HL-60/S4 treated with phorbol 12-myristate 13-acetate at 8.2 ng/mL for 4 days and 3 days (cell line): Measurements from ENCODE around the gene MAMLD1.

ENCODE experiments used
- in situ Hi-C: fragments of 300-500 bp; cut with MboI; formaldehyde crosslinking; loops from 2 replicates; pipeline ENCODE4 v1.15.0; 2022; ENCODE audit warnings: low sequenced_read_pairs

Gene MAMLD1

GRCh38 chrX:150405006-150405405, 41.9 kb downstream of the MAMLD1 start:
- in situ Hi-C loops, result no loop called here

- in situ Hi-C loops, result no loop called here
These were observed 42.5 kb downstream of the MAMLD1 start for GRCh38 chrX:150405576-150405975.

- in situ Hi-C loops, result no loop called here
These were observed 43.5 kb downstream of the MAMLD1 start for GRCh38 chrX:150406596-150406995.

DNA sequence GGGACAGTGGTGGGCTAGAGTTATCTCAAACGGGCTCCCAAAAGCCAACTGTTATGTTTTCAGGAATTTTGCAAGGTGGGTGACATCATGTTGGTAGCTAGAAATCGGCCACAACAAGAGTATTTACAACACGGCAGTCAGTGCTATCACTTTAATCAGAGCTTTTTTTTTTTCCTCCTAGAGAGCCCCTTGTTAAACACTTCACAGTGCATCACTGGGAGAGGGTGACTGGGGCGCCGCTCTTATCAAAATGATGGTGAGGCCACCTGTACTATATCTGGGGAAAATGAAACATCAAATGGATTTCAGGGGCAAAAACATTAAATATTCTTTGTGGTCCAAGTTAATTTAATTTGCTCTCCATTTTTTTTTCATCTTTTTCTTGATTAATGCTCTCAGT, 44.9 kb downstream of the MAMLD1 start:
- in situ Hi-C loops, result no loop called here

- in situ Hi-C loops, result no loop called here
These were observed 45.4 kb downstream of the MAMLD1 start for GRCh38 chrX:150408561-150408960.

DNA sequence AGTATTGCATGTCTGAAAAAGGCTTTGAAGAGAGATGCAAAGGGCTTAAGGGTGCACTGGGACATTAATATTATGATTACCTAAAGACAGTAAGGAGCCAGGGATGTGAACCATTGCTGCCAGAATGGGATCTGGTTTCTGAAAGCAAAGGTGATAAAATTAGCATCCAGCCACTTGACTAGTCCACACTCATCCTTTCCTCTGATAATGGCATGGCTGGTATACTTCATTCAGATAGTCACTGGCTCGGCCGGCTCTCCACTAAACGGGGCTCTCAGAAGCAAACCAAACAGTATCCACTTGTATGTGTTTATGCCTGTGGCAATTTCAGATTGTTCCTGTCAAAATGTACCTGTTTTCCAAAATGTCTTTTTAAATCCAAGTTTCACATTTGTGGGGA, 46.4 kb downstream of the MAMLD1 start:
- in situ Hi-C loops, result no loop called here

DNA sequence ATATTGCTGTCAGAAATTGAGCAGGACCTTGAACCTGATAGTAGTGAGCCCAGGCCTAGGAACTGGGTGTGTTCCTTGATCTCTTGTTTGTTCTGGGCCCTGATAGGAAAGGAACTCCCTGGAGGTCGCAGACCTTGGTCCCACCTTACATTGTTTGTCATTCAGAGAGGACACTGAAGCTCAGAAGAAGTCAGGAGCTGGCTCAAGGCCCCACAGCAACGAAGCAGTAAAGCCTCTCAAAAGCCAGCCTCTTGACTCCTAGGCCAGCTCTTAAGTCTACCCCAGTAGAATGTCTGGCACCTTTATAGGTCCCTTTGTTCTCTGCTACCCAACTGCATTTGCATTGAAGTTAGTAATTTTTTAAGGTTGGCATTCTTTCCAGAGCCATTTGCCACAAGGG, 46.8 kb downstream of the MAMLD1 start:
- in situ Hi-C loops, result no loop called here

GRCh38 chrX:150410513-150410912, 47.4 kb downstream of the MAMLD1 start:
- in situ Hi-C loops, result no loop called here

DNA sequence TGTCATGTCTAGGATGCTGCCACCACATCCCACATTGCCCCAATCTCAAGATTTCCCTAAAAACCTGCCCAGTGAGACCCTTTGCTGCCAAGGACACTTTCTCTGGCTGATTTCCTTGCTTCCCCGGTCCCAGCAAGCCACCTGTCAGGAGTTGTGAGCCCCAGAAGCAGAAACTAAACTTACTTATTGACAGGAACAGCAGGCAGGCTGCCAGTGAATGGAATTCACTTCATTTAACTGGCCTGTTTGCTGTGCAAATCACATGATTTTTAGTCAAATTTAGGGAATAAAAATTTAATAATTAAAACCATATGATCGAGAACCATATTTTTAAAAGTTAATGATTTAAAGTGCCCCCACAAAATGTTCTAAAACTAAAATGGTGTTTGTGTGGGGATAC, 48.5 kb downstream of the MAMLD1 start:
- in situ Hi-C loops, result no loop called here

- in situ Hi-C loops, result no loop called here
These were observed 51.1 kb downstream of the MAMLD1 start for GRCh38 chrX:150414228-150414627.

GRCh38 chrX:150416469-150416868, 53.4 kb downstream of the MAMLD1 start:
- in situ Hi-C loops, result no loop called here

DNA sequence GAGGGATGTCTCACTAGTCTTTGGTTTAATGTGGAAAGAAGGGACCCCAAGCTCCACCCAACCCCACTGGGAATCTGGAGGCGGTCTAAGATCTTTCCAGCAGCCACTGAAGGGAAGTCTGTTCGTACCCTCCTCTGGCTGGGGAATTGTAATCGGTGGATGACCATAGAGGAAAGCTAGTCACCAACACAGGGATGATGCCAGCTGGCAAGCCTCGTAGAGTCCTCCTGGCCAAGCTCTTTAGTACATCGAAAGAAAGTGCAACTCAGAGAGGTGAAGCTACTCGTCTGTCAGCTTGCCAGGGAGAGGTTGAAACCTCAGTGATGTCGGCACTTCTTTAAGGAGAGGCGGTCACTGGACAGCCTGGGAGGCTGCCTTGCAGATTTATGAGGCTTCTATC, 58.7 kb downstream of the MAMLD1 start:
- in situ Hi-C loops, result no loop called here

DNA sequence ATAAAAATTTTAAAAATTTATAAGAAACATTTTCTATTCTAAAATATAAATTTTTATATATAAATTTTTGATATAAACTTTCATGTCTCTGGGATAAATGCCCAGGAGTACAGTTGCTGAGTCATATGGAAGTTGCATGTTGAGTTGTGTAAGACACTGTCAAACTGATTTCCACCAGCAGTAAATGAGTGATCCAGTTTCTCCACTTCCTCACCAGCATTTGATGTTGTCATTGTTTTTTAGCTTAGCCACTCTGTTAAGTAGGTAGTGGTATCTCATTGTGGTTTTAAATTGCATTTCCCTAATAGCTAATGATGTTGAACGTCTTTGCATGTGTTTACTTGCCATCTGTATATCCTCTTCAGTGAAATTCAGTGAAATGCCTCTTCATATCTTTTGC, 66.5 kb downstream of the MAMLD1 start:
- in situ Hi-C loops, result no loop called here

DNA sequence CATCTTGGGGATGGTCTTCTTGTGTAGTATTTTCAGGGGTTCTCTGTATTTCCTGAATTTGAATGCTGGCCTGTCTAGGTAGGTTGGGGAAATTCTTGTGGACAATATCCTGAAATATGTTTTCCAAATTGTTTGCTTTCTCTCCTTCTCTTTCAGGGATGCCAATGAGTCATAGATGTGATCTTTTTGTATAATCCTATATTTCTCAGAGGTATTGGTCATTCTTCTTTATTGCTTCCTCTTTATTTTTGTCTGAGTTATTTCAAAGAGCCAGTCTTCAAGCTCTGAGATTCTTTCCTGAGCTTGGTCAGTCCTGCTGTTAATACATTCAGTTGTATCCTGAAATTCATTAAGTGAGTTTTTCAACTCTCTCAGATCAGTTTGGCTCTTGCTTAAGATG, 73.1 kb downstream of the MAMLD1 start:
- in situ Hi-C loops, result no loop called here

DNA sequence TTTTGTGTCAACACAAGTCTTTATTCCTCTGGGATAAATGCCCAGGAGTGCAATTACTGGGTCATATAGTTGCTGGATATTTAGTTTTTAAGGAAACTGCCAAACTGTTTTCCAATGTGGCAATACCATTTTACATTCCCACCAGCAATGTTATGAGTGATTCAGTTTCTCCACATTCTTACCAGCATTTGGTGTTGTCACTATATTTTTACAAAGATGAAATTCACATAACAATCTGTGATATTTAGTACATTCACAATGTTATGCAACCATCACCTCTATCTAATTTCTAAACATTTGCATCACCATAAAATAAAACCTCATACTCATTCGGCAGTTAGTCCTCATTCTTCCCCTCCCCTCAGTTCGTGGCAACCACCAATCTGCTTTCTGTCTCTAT, 75.0 kb downstream of the MAMLD1 start:
- in situ Hi-C loops, result no loop called here

DNA sequence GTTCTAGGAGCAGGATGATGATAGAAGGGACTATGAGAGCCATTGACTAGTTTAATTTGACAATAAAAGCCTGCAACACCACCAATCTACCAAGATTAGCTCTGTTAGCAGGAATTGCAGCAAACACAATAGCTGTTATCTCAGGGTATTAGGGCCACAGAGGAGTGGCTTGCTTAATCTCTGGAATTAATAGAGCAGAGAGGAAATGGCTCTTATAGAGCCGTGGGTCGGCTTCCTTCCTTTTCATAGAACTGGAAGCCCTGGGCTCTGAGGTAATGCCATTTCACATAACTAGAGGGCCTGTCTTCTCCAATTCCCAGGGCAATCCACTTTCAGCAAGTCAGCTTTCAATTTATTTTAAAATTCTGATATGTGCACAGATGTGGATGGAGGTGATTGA, 83.0 kb downstream of the MAMLD1 start:
- in situ Hi-C loops, result no loop called here

GRCh38 chrX:150446995-150447394, 83.9 kb downstream of the MAMLD1 start:
- in situ Hi-C loops, result no loop called here

GRCh38 chrX:150449313-150449712, 86.2 kb downstream of the MAMLD1 start:
- in situ Hi-C loops, result no loop called here

GRCh38 chrX:150450519-150451177, 87.5 kb downstream of the MAMLD1 start:
- in situ Hi-C loops, result no loop called here

GRCh38 chrX:150451953-150452352, 88.8 kb downstream of the MAMLD1 start:
- in situ Hi-C loops, result no loop called here

DNA sequence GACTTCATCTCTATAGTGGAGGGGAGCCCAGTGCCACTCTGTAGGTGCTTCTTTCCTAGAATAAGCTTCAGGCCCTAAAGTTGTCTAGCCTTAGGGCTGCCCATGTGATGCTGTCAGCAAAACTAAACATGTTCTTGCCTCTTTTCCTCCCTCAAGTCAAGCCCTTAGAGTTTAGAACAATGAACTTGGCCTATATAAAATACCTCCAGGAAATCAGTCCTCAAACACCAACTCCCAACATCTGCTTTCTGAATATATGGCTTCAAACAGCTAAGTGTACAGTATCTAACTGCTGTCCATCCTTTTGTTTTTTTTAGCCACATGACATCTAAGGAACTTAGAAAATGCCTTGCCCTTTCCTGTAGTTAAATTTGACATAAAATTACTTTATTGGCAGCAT, 91.0 kb downstream of the MAMLD1 start:
- in situ Hi-C loops, result no loop called here

DNA sequence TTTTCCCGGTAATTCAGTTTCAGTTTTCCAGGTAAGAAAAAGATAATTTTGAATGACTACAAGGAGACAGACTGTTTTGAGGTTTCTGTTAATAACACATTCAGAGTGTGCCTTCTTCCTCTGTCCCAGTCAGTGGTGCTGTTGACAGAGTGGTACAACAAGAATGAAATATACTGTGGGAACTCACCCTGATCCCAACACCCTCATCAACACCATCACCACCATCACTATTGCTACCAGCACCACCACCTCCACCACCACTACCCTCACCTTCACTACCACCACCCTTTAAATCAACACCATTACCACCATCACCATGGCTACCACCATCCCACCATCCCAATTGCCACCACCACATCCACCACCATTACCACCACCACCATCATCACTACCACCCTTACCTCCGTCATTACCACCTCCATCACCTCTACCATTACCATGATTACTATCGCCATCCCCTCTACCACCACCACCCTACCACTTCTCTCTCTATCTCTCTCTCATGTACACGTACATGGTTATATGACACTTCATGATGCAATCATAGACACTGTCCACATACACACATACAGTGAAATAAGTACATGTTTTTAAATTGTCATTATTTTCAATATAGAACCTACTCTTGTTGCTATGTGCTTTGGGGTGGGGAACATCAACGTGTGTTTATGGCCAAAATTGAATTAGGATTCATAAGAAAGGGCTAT, 91.5 kb downstream of the MAMLD1 start:
- in situ Hi-C loops, result no loop called here

- in situ Hi-C loops, result no loop called here
These were observed 92.1 kb downstream of the MAMLD1 start for GRCh38 chrX:150455215-150455608.
